ENCODE measurements around the gene EFNA5. TPM values are rescaled to one million over a fixed set of nuclear protein-coding genes. Genes with fewer than 3 reads are reported as not detected.

EFNA5 gene
- total RNA-seq, 6 experiments from 2014 or later: 0.26 TPM; not detected in 5

DNA sequence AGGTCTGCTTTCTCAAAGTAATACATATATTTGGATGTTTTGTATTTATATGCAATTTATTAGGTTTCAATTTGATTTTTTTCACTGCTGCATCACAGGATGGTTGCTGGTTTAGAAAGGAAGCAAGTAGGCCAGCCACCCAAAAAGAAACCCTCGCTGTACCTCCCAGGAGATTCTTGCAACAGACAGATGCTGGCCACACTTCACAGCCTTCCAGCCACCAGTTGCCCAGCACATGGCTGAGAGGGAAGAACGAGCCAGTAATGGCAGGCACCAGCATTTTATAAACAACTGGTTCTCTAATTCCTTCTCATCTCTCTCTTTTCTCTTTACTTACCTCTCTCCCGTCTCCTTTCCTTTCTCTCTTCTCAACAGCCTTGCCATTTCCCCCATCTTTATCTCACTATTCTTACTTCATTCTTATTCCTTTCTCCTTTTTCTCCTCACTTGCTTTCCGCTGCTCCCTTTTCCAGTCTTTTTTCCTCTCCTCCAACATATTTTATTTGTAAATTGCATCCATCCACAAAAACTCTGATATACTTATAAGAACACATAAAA lies 38.9 kb downstream of the EFNA5 start:
- no peak for DNase-seq
- Mint-ChIP-seq H3K9me3 (no peaks in the 10 kb centered on the region; the same call in 1 of the 2 replicates), H3K4me3 (no peak overlapping the region), H3K36me3 (ENCODE audit: low read depth) (no peaks in the 10 kb centered on the region), H3K27ac (no peak overlapping the region), H3K4me1 (ENCODE audit: low read depth) (no peaks in the 10 kb centered on the region), H3K27me3 (ENCODE audit: insufficient read depth) (peaks cover 2% of the 10 kb centered on the region; the same call in 1 of the 2 replicates)
- TF ChIP-seq, protein P1, sequence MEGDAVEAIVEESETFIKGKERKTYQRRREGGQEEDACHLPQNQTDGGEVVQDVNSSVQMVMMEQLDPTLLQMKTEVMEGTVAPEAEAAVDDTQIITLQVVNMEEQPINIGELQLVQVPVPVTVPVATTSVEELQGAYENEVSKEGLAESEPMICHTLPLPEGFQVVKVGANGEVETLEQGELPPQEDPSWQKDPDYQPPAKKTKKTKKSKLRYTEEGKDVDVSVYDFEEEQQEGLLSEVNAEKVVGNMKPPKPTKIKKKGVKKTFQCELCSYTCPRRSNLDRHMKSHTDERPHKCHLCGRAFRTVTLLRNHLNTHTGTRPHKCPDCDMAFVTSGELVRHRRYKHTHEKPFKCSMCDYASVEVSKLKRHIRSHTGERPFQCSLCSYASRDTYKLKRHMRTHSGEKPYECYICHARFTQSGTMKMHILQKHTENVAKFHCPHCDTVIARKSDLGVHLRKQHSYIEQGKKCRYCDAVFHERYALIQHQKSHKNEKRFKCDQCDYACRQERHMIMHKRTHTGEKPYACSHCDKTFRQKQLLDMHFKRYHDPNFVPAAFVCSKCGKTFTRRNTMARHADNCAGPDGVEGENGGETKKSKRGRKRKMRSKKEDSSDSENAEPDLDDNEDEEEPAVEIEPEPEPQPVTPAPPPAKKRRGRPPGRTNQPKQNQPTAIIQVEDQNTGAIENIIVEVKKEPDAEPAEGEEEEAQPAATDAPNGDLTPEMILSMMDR (IDR thresholded peaks at IDR 0.05): no peak

DNA sequence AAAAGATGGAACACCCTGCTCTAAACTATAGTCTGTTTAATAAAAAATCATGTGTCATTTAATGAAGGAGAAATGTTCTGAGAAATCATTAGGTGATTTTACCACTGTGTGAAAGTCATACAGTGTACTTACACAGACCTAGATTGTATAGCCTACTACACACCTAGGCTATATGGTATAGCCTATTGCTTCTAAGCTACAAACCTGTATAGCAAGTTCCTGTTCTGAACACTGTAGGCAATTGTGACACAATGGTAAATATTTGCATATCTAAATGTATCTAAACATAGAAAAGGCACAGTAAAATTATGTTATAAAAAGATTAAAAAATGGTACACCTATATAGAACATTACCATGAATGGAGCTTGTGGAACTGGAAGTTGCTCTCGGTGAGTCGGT lies 40.6 kb downstream of the EFNA5 start:
- Mint-ChIP-seq H3K9me3 (no peaks in the 10 kb centered on the region; the same call in 1 of the 2 replicates), H3K27me3 (ENCODE audit: insufficient read depth) (peaks cover 2% of the 10 kb centered on the region; the same call in 1 of the 2 replicates), H3K4me3 (no peak overlapping the region), H3K4me1 (ENCODE audit: low read depth) (no peaks in the 10 kb centered on the region), H3K36me3 (ENCODE audit: low read depth) (no peaks in the 10 kb centered on the region), H3K27ac (no peak overlapping the region)
- TF ChIP-seq, protein P1 (IDR thresholded peaks at IDR 0.05): no peak
- no peak for DNase-seq

DNA sequence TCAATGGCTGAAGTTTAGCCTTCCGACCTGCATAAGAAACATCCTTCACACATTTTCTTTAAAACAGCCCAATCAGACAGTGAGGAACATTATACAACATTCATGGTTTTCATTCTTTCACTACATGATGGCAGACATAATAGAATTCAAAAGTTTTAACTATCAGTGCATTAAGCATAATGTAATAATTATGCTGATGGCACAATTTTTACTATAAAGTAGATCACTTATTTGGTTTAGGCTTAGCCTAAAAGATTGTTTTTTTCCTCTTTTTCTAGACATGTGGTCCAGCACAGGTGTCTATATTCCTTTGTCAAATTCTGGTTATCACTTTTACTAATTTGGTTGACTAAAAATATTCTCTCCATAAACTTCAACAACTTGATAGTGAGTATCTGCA lies 46.5 kb downstream of the EFNA5 start:
- H3K27me3 Mint-ChIP-seq (ENCODE audit: insufficient read depth): no peaks in the 10 kb centered on the region; the same call in 1 of the 2 replicates
- H3K4me3 Mint-ChIP-seq: no peak overlapping the region
- no peaks in the 10 kb centered on the region for H3K36me3 Mint-ChIP-seq (ENCODE audit: low read depth)
- no peaks in the 10 kb centered on the region for H3K4me1 Mint-ChIP-seq (ENCODE audit: low read depth)
- DNase-seq: no peak
- no peaks in the 10 kb centered on the region; the same call in 1 of the 2 replicates for H3K9me3 Mint-ChIP-seq
- TF ChIP-seq, protein P1 (IDR thresholded peaks at IDR 0.05): no peak
- no peak overlapping the region for H3K27ac Mint-ChIP-seq

DNA sequence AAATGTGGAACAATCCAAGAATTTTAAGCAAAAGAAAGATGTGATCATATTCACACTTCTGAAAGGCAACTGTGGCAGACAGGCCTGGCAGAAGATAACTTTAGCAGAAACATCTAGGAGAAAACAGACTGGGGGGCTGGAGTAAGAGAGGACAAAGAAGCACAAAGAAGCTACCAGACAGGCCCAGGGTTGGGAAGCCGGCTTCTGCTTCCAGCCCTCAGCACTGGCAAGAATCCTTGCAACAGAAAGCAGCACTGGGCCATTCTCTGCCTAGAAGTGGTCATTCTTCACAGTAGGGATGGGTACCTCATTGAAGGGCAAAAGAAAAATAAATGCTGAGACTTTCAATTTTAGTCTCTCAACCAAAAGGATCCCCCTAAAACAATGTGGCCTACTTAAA lies 49.6 kb downstream of the EFNA5 start:
- no peaks in the 10 kb centered on the region for H3K36me3 Mint-ChIP-seq (ENCODE audit: low read depth)

DNA sequence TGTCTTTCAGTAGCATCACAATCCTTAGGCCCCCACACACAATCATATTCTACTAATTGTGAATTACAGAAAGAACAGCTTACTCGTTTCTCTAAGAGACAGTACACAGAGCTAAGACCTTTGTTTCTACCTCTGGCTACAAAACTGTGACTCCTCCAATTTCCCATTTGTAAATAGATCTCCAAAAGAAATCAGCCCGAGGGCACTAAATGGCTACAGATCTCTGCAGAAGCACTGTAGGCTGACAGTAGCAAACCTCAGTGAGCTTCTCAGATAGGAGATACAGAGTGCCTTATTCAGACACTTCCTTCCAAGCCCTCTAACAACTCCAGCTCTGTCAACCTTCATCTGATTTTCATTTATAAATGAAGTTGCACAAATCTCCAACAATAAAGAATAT lies 51.0 kb downstream of the EFNA5 start:
- H3K27me3 Mint-ChIP-seq (ENCODE audit: insufficient read depth): no peaks in the 10 kb centered on the region
- H3K36me3 Mint-ChIP-seq (ENCODE audit: low read depth): no peaks in the 10 kb centered on the region
- TF ChIP-seq, protein P1 (IDR thresholded peaks at IDR 0.05): no peak
- H3K9me3 Mint-ChIP-seq: no peaks in the 10 kb centered on the region
- no peak overlapping the region for H3K4me3 Mint-ChIP-seq
- no peak for DNase-seq
- H3K27ac Mint-ChIP-seq: no peak overlapping the region
- no peaks in the 10 kb centered on the region for H3K4me1 Mint-ChIP-seq (ENCODE audit: low read depth)

More for the DNA sequence above, 49.6 kb downstream of the EFNA5 start:
- Mint-ChIP-seq H3K27ac (no peak overlapping the region), H3K27me3 (ENCODE audit: insufficient read depth) (no peaks in the 10 kb centered on the region), H3K9me3 (no peaks in the 10 kb centered on the region; the same call in 1 of the 2 replicates), H3K4me3 (no peak overlapping the region), H3K4me1 (ENCODE audit: low read depth) (no peaks in the 10 kb centered on the region)
- TF ChIP-seq, protein P1 (IDR thresholded peaks at IDR 0.05): no peak
- no peak for DNase-seq
